NCI-H2081 treated with DMSO at 0.1 percent for 48 hours (cell line): Measurements from ENCODE around the gene PLOD3.
A peak's percentile ranks its signal among the peaks of the same experiment; 100 is the strongest.
"Not testable (repeated sequence)": the region's sequence is repeated elsewhere in the genome, so short reads cannot be mapped to it uniquely, and the experiment has no call there.

Source experiments
- DNase-seq: peaks from one replicate; lab custom pipeline; 2025; lab: John Stamatoyannopoulos, UW

Gene PLOD3

GRCh38 chr7:101217388-101218235 lies at the start of gene PLOD3, which contains the start of gene ZNHIT1:
Gene PLOD3, minus strand, starts transcription at chr7:101217581. Its CDS starts 307 bp downstream, at chr7:101217274.
Gene ZNHIT1, plus strand, starts transcription at chr7:101218165. Its CDS starts 31 bp downstream, at chr7:101218196.
- DNase-seq: peak; percentile 87

GRCh38 chr7:101265622-101266516 lies 48.5 kb upstream of the PLOD3 start:
- DNase-seq: no peak

GRCh38 chr7:101264102-101264706 lies 46.8 kb upstream of the PLOD3 start:
- DNase-seq: not testable (repeated sequence)

GRCh38 chr7:101258243-101258731 lies 40.9 kb upstream of the PLOD3 start:
- DNase-seq: no peak

- DNase-seq: no peak
Observed at GRCh38 chr7:101255796-101256195, 38.4 kb upstream of the PLOD3 start.

GRCh38 chr7:101253199-101253598 lies 35.8 kb upstream of the PLOD3 start:
- DNase-seq: not testable (repeated sequence)

- DNase-seq: peak; percentile 95
Observed at GRCh38 chr7:101251871-101252659, 34.7 kb upstream of the PLOD3 start.

GRCh38 chr7:101250324-101250723 lies 32.9 kb upstream of the PLOD3 start:
- DNase-seq: no peak

- no peak for DNase-seq
Observed at GRCh38 chr7:101248276-101248675, 30.9 kb upstream of the PLOD3 start.

GRCh38 chr7:101245147-101245668 lies 27.8 kb upstream of the PLOD3 start:
- peak; percentile 79 for DNase-seq

- DNase-seq: peak; percentile 64
Observed at GRCh38 chr7:101244375-101245146, 27.2 kb upstream of the PLOD3 start, which contains the start of gene FIS1. Gene FIS1, minus strand, starts transcription at chr7:101245081. Its CDS starts 77 bp downstream, at chr7:101245004.

- no peak for DNase-seq
Observed at GRCh38 chr7:101243646-101244374, 26.4 kb upstream of the PLOD3 start.

GRCh38 chr7:101241443-101242349 lies 24.3 kb upstream of the PLOD3 start:
- no peak for DNase-seq

GRCh38 chr7:101241015-101241363 lies 23.6 kb upstream of the PLOD3 start:
- DNase-seq: no peak

GRCh38 chr7:101240226-101241014 lies 23.0 kb upstream of the PLOD3 start:
- no peak for DNase-seq

- no peak for DNase-seq
Observed at GRCh38 chr7:101239951-101240220, 22.5 kb upstream of the PLOD3 start.

- no peak for DNase-seq
Observed at GRCh38 chr7:101239191-101239950, 22.0 kb upstream of the PLOD3 start.
